Thyroid gland (tissue), 4 donors: Measurements from ENCODE around the gene MTO1.

Source experiments
- CTCF ChIP-seq, 6 experiments: fragments of 200-600 bp in 3 of 6; fragments of 450-650 bp in 3 of 6; sonication (generic) in 3 of 6; IDR thresholded peaks; one replicate each; pipeline ENCODE4 v1.5.1; 2016 to 2019; ENCODE audit warnings: antibody characterized with exemption in 6 of 6, mild to moderate bottlenecking in 2 of 6, inconsistent platforms in 1 of 6, moderate library complexity in 1 of 6
- POLR2A ChIP-seq, 2 donors: fragments of 450-650 bp; IDR thresholded peaks; one replicate each; pipeline ENCODE4 v1.6.1; 2017; ENCODE audit warnings: antibody characterized with exemption in 2 of 2, mild to moderate bottlenecking in 2 of 2, moderate library complexity in 1 of 2

- TF ChIP-seq POLR2A (IDR thresholded peaks at IDR 0.05) (no peak), CTCF (IDR thresholded peaks at IDR 0.05) (no peak)
These were observed 51.9 kb downstream of the MTO1 start for GRCh38 chr6:73513496-73513854.
